Neural progenitor cell (in vitro differentiated cells): ENCODE results near the gene UBE2K. TPM values are rescaled to one million over a fixed set of nuclear protein-coding genes. Genes with fewer than 3 reads are reported as not detected.

Experiments used
- DNase-seq: peaks from one replicate; pipeline ENCODE4 v3.0.0-alpha.2; 2016; ENCODE audit warnings: low spot score
- H2AFZ ChIP-seq: fragments of 200-600 bp; sonication (generic); replicated peaks from 2 replicates; pipeline ENCODE4 v1.6.1; 2016; ENCODE audit warnings: antibody characterized with exemption
- H3F3A ChIP-seq: fragments of 200-600 bp; sonication (generic); 2 replicates; pipeline ENCODE4 v1.6.1; 2016; ENCODE audit warnings: antibody characterized with exemption, low read depth
- H3K27ac ChIP-seq: fragments of 200-600 bp; sonication (generic); 2 replicates; pipeline ENCODE4 v1.5.1; 2016; ENCODE audit warnings: mild to moderate bottlenecking
- H3K27me3 ChIP-seq: fragments of 200-600 bp; sonication (generic); 2 replicates; pipeline ENCODE4 v1.6.1; 2016; ENCODE audit warnings: mild to moderate bottlenecking, moderate library complexity
- H3K36me3 ChIP-seq: fragments of 200-600 bp; sonication (generic); 2 replicates; pipeline ENCODE4 v1.5.1; 2016
- H3K4me1 ChIP-seq: fragments of 200-600 bp; sonication (generic); 2 replicates; pipeline ENCODE4 v1.6.1; 2016; ENCODE audit warnings: mixed run types
- H3K4me2 ChIP-seq: fragments of 200-600 bp; sonication (generic); 2 replicates; pipeline ENCODE4 v1.6.1; 2016
- H3K4me3 ChIP-seq: fragments of 200-600 bp; sonication (generic); 2 replicates; pipeline ENCODE4 v1.5.1; 2016
- H3K79me2 ChIP-seq: fragments of 200-600 bp; sonication (generic); 2 replicates; pipeline ENCODE4 v1.6.1; 2016; ENCODE audit warnings: low read depth
- H3K9ac ChIP-seq: fragments of 200-600 bp; sonication (generic); 2 replicates; pipeline ENCODE4 v1.6.1; 2016
- H3K9me3 ChIP-seq: fragments of 200-600 bp; sonication (generic); 2 replicates; pipeline ENCODE4 v1.5.1; 2016; ENCODE audit warnings: low read depth
- H4K20me1 ChIP-seq: fragments of 200-600 bp; sonication (generic); 2 replicates; pipeline ENCODE4 v1.6.1; 2016; ENCODE audit warnings: low read depth
- H3K27ac Mint-ChIP-seq: 3 replicates; pipeline ENCODE4 v1.8.0; 2021; ENCODE audit warnings: mixed read lengths
- H3K27me3 Mint-ChIP-seq: 2 replicates; pipeline ENCODE4 v1.8.0; 2022; ENCODE audit warnings: low read depth, mild to moderate bottlenecking, inconsistent platforms, moderate library complexity, mixed read lengths; ENCODE audit not compliant: insufficient read depth
- H3K36me3 Mint-ChIP-seq: 3 replicates; pipeline ENCODE4 v1.8.0; 2021; ENCODE audit warnings: mixed read lengths
- H3K4me1 Mint-ChIP-seq: 3 replicates; pipeline ENCODE4 v1.8.0; 2021; ENCODE audit warnings: mixed read lengths
- H3K4me3 Mint-ChIP-seq: 3 replicates; pipeline ENCODE4 v1.8.0; 2021; ENCODE audit warnings: mild to moderate bottlenecking, moderate library complexity, mixed read lengths
- H3K9me3 Mint-ChIP-seq: 3 replicates; pipeline ENCODE4 v1.8.0; 2020; ENCODE audit warnings: mixed read lengths
- EZH2 ChIP-seq: fragments of 200-600 bp; sonication (generic); IDR thresholded peaks from 2 replicates; pipeline ENCODE4 v1.6.1; 2017; ENCODE audit warnings: antibody characterized with exemption, mild to moderate bottlenecking, moderate library complexity
- EZH2phosphoT487 ChIP-seq: fragments of 200-600 bp; sonication (generic); IDR thresholded peaks from 2 replicates; pipeline ENCODE4 v1.6.1; 2017; ENCODE audit warnings: antibody characterized with exemption
- total RNA-seq: library from RNA; depleted of rRNA; stranded (reverse); fragments of >200 nt; gene quantifications from 2 replicates; pipeline ENCODE4 v1.2.3, GENCODE V29; 2015; ENCODE audit warnings: low replicate concordance
- TF ChIP-seq, protein P1 (sequence below): fragments of 200-600 bp; sonication (generic); IDR thresholded peaks from 2 replicates; pipeline ENCODE4 v1.5.1; 2017; ENCODE audit warnings: antibody characterized with exemption, mild to moderate bottlenecking

UBE2K gene
- total RNA-seq, 1 donor from 2014 or later = 61.8 TPM

DNA sequence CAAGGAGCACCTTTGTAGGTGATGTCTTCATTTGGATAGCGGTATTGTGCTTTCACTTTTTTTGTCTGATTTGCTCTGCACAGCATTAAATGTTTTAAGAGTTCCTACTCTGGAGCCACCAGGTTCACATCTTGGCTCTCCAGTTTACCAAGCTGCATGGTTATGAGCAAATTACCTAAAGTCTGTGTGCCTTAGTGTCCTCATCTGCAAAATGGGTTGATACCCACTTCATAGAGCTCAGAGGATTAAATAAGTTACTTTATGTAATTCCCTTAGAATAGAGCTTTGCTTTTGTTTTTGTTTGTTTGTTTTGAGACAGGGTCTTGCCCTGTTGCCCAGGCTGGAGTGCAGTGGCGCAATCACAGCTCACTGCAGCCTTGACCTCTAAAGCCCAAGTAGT lies 58.2 kb downstream of the UBE2K start:
- no peak overlapping the region for H3K4me3 Mint-ChIP-seq
- Histone ChIP-seq H3K36me3 (peaks cover 4% of the 10 kb centered on the region), H3K4me3 (no peak overlapping the region), H3K9ac (no peak overlapping the region), H3K4me1 (no peaks in the 10 kb centered on the region), H2AFZ (no peak overlapping the region), H3K4me2 (no peak overlapping the region), H3K27ac (no peak overlapping the region), H4K20me1 (peaks cover 15% of the 10 kb centered on the region), H3F3A (peaks cover 15% of the 10 kb centered on the region), H3K27me3 (no peaks in the 10 kb centered on the region), H3K9me3 (no peaks in the 10 kb centered on the region), H3K79me2 (peaks cover 19% of the 10 kb centered on the region)
- no peaks in the 10 kb centered on the region for H3K4me1 Mint-ChIP-seq
- no peaks in the 10 kb centered on the region for H3K27me3 Mint-ChIP-seq
- TF ChIP-seq EZH2 = no peak
- TF ChIP-seq, protein P1, sequence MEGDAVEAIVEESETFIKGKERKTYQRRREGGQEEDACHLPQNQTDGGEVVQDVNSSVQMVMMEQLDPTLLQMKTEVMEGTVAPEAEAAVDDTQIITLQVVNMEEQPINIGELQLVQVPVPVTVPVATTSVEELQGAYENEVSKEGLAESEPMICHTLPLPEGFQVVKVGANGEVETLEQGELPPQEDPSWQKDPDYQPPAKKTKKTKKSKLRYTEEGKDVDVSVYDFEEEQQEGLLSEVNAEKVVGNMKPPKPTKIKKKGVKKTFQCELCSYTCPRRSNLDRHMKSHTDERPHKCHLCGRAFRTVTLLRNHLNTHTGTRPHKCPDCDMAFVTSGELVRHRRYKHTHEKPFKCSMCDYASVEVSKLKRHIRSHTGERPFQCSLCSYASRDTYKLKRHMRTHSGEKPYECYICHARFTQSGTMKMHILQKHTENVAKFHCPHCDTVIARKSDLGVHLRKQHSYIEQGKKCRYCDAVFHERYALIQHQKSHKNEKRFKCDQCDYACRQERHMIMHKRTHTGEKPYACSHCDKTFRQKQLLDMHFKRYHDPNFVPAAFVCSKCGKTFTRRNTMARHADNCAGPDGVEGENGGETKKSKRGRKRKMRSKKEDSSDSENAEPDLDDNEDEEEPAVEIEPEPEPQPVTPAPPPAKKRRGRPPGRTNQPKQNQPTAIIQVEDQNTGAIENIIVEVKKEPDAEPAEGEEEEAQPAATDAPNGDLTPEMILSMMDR = no peak
- no peak for TF ChIP-seq EZH2phosphoT487
- no peak for DNase-seq
- peaks cover 24% of the 10 kb centered on the region for H3K36me3 Mint-ChIP-seq
- no peak overlapping the region for H3K27ac Mint-ChIP-seq
- H3K9me3 Mint-ChIP-seq = no peaks in the 10 kb centered on the region

DNA sequence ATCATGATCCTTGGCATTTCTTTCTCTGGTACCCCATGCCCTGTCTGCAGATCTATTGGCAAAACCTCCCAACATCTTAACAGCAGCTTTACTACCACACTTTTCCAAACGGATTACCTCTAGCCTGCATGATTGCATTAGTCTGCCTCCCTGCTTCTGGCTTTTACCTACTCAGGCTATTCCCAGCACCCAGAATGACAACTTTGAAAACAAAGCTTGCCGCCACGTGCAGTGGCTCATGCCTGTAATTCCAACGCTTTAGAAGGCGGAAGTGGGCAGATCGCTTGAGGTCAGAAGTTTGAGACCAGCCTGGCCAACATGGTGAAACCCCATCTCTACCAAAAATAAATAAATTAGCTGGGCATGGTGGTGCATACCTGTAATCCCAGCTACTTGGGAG lies 60.2 kb downstream of the UBE2K start:
- Histone ChIP-seq H3K4me1 (no peaks in the 10 kb centered on the region), H3K27me3 (no peaks in the 10 kb centered on the region), H3K9ac (no peak overlapping the region), H3F3A (peaks cover 10% of the 10 kb centered on the region), H2AFZ (no peak overlapping the region), H3K4me2 (no peak overlapping the region), H3K27ac (peak overlapping the region; percentile 27), H4K20me1 (peaks cover 15% of the 10 kb centered on the region), H3K4me3 (no peak overlapping the region), H3K9me3 (no peaks in the 10 kb centered on the region), H3K79me2 (peaks cover 15% of the 10 kb centered on the region), H3K36me3 (peaks cover 4% of the 10 kb centered on the region)
- Mint-ChIP-seq H3K27me3 (no peaks in the 10 kb centered on the region), H3K27ac (no peak overlapping the region), H3K4me3 (no peak overlapping the region), H3K9me3 (no peaks in the 10 kb centered on the region), H3K36me3 (peaks cover 25% of the 10 kb centered on the region), H3K4me1 (no peaks in the 10 kb centered on the region)
- peak; percentile 57 for DNase-seq
- TF ChIP-seq EZH2phosphoT487 (no peak), EZH2 (no peak)
- TF ChIP-seq, protein P1 = no peak

DNA sequence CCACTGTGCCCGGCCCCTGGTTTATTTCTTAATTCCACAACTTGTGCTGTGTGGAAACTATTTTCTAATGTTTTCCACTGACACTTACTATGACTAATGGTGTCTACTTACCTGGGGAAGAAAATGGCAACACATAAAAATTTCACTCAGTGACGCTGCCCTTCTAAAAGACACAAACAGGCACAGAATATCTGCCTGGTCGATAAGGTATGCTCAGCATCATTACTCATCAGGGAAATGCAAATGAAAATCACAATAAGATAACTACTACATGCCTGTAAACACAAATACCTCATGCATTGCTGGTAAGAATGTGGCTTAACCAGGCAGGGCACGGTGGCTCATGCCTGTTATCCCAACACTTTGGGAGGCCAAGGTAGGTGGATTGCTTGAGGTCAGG lies 61.6 kb downstream of the UBE2K start:
- H3K4me1 Mint-ChIP-seq = no peaks in the 10 kb centered on the region
- Histone ChIP-seq H3K36me3 (peaks cover 4% of the 10 kb centered on the region), H3K27ac (no peak overlapping the region), H4K20me1 (peaks cover 15% of the 10 kb centered on the region), H3F3A (peaks cover 11% of the 10 kb centered on the region), H3K4me1 (no peaks in the 10 kb centered on the region), H3K4me2 (no peak overlapping the region), H3K9me3 (no peaks in the 10 kb centered on the region), H2AFZ (no peak overlapping the region), H3K27me3 (no peaks in the 10 kb centered on the region), H3K79me2 (peaks cover 15% of the 10 kb centered on the region), H3K9ac (no peak overlapping the region), H3K4me3 (no peak overlapping the region)
- H3K4me3 Mint-ChIP-seq = no peak overlapping the region
- no peaks in the 10 kb centered on the region for H3K27me3 Mint-ChIP-seq
- no peak for DNase-seq
- no peaks in the 10 kb centered on the region for H3K9me3 Mint-ChIP-seq
- H3K27ac Mint-ChIP-seq = no peak overlapping the region
- peaks cover 26% of the 10 kb centered on the region for H3K36me3 Mint-ChIP-seq
- TF ChIP-seq, protein P1 = no peak
- TF ChIP-seq EZH2phosphoT487 = no peak
- no peak for TF ChIP-seq EZH2
